Hematopoietic multipotent progenitor cell (in vitro differentiated cells): ENCODE measurements around the gene AEN. TPM values are rescaled to one million over a fixed set of nuclear protein-coding genes. Genes with fewer than 3 reads are reported as not detected.

Source experiments
- DNase-seq, 3 donors: peaks; one replicate each; pipeline ENCODE4 v3.0.0-alpha.2; 2011 to 2015; ENCODE audit warnings: low read depth in 2 of 3, low spot score in 2 of 3
- small RNA-seq: library from RNA; depleted of rRNA; stranded (forward); fragments of <200 nt; gene quantifications from one replicate; pipeline ENCODE3, GENCODE V24; 2012
- total RNA-seq: library from RNA; depleted of rRNA; stranded (reverse); fragments of >200 nt; gene quantifications from one replicate; pipeline ENCODE4 v1.2.3, GENCODE V29; 2012

AEN gene
- total RNA-seq, 1 donor = 22.9 TPM

DNA sequence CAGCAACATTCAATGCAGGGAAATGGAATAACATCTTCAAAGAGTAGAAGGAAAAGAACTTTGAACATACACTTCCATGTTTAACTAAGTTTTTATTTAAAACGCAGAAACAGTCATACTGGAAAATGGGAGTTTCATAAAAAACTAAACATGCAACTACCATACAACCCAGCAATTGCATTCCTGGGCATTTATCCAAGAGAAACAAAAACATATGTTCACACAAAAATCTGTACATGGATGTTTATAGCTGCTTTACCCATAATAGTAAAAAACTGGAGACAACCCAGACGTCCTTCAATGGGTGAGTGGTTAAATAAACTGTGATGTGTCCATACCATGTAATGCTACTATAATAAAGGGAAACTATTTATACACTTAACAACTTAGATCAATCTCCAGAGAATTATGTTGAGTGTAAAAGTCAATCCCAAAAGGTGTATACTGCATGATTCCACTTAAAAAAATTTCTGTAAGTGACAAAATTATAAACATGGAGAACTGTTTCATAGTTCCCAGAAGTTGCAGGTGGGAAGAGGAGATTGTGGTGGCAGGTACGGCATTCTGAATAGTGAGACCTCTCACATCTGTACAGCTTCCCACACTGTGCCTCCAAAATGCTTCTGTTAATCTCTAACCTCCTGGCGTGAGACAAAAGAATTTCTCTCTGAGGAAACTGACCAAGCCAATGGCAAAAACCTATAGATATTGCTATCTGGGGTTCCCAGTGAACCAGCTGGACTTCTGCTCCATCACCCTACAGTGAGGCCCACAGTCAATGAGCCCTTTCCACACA is 40.8 kb downstream of the AEN start:
- DNase-seq = no peak

DNA sequence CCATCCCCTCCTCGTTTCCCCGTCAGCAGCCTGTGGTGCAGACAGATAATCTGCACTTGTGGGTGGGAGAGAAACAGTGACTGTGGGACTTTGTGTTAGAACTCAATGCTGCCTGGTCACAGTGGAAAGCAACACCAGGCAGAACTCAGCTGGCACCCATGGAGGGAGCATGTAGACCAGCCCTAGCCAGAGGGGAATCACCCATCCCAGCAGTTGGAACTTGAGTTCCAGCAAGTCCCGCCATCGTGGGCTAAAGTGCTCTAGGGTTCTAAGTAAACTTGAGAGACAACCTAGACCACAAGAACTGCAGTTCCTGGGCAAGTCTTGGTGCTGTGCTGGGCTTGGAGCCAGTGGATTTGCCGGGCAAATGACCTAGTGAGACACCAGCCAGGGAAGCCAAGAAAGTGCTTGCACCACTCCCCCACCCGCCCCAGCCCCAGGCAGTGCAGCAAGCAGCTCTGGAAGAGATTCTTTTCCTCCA is 42.0 kb downstream of the AEN start:
- DNase-seq = no peak

DNA sequence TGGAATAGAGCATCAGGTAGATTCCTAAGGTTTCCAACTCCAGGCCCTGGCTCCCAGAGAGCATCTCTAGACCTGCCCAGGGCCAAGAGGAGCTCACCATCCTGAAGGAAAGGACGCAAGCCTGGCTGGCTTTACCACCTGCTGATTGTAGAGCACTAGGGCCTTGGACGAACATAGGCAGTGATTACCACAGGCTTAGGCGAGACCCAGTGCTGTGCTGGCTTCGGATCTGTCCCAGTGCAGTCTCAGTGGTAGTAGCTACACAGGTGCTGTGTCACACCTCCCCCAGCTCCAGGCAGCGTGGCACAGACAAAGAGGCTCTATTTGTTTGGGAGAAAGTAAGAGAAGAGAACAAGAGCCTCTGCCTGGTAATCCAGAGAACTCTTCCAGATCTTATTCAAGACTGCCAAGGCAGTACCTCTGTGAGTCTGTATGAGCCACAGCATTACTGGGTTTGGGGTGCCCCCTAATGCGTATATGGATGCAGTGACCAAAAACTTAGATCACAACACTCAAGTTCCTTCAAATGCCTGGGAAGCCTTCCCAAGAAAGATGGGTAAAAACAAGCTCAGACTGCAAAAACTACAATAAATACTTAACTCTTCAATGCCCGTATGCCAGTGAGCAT is 43.1 kb downstream of the AEN start:
- DNase-seq = peak in 1 of 3 donors; percentile 63

DNA sequence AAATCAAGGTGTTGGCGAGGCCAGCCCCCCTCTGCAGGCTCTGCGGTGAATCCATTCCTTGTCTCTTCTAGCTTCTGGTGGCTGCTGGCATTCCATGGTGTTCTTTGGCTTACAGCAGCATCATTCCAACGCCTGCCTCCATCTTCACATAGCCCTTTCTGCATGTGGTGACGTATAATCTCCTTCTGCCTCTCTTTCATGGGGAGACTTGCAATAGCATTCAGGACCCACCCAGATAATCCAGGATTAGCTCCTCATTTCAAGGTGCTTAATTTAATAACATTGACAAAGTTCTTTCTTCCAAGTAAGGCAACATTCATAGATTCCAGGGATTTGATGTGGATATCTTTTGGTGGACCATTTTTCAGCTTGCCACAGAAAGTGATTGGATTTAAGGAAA is 53.5 kb downstream of the AEN start:
- no peak for DNase-seq

DNA sequence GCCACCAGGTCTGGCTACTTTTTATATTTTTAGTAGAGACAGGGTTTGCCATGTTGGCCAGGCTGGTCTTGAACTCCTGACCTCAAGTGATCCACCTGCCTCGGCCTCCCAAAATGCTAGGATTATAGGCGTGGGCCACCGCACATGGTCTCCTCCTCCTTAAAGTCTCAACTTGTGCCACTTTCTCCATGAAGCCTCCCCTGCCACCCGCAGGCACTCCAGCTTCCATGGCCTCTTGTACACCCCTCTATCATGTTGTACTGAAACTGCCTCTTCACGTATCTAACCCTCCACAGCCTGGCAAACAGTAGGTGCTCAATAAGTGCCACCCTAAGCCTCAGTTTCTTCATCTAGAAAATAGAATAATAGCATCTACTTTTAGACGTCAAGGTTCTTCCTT is 57.6 kb downstream of the AEN start:
- DNase-seq = no peak

DNA sequence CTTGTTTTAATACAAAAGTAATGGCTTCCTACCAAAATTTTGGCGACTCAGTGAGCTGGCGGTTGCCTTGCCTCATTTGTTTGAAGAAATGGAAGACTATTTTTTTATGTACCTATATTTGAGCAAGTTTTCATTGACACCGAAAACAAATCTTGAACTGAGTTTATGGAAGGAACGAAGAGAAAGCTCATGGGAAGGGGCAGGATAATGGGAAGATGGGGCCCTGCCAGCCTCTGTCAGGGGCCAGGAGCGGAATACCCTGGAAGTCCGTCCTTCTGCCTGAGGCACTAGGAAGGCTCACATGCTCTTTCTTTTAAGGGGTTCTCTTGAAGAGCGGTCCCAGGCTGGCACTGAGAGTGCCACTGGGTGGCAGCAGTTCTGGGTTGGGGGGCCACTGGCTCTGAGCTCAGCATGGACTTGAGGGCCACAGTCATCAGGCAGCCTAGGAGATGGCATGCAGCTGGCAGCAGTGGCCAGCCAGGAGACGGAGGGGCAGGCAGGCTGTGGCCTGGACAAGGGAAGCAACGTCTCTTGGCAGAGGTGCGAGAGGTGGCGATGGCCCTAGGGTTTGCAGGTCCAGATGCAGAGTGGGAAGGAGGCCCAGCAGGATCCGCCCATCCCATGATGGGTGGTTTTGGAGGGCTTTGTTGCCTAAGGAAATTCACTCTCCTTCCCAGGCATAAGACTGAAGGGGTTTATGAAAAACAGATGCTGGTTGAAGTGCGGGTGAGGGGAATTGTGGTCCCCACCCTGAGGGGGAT is 59.3 kb downstream of the AEN start:
- DNase-seq = no peak

DNA sequence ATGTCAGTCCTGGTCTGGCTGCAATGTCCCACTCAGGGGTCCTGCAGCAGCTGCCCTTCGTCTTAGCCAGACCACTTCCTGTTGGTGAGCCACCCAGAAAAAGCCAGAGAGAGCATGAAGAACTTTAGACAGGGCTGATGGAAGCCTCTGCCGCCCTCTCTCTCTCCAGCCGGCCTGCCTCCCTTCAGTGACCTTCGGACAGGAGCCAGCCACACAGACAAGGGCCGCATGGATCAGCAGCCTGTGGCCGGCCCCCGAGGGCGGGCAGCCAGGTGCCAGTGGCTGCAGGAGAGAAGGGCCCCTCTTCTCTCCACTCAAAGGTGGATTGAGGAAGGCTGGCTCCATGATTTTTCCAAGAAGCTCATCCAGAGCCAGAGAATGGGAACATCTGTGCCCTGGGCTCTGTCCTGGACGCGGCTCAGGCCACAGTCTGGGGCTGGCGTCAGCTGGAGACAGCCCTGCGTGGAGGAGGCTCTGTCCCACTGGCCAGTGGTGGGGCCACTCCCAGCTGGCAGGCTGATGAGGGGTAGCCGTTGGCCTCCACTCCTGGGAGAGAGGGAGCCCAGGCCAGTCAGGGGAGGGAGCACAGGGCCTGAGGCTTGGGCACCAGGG is 60.6 kb downstream of the AEN start:
- no peak for DNase-seq

Small RNAs within 50 kb of the gene (small RNA-seq; reads per million reads assigned to genes)
- 0.88 reads per million, percentile 25 among the genes with 10 or more reads in this experiment for gene MIR1179
- 1.1 reads per million, percentile 37 among the genes with 10 or more reads in this experiment for gene MIR7-2

Other genes with a start within 250 kb of the AEN start
- gene MRPL46, start 154.0 kb upstream of the AEN start, total RNA-seq = 12.4 TPM
- gene MRPS11, start 153.6 kb upstream of the AEN start, total RNA-seq = 29.6 TPM
- gene DET1, start 74.7 kb upstream of the AEN start, total RNA-seq = 12.4 TPM
- gene ISG20, start 17.7 kb downstream of the AEN start, total RNA-seq = 40.7 TPM
- gene ACAN, start 182.1 kb downstream of the AEN start, total RNA-seq = not detected